ENCODE data around the gene CFAP74. TPM values are rescaled to one million over a fixed set of nuclear protein-coding genes. Genes with fewer than 3 reads are reported as not detected.

Gene CFAP74
- total RNA-seq, 3 donors from 2014 or later: not detected

DNA sequence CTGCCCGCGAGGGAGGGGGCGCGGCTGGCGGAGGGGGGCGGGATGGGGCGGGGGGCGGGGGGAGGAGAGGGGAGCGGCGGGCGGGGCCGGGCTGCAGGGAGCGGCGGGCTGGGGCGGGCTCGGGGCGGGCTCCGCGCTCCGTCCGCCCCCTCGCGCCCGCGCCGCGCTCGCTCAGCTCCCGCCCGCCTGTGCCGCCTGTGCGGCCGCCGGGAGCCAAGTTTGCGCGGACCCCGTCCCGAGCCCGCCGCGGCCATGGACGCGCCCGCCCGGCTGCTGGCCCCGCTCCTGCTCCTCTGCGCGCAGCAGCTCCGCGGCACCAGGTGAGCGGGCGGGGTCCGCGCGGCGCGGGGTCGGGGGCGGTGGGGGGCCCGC, 15.6 kb upstream of the CFAP74 start, which contains the start of gene GABRD:
Gene GABRD (plus strand): TSS at position 174 of the 372 bp plus-strand sequence. CDS start 79 bp downstream, at position 253.
- ATAC-seq (peak; percentile 83 to 89), DNase-seq (no peak)
- Mint-ChIP-seq H3K27me3 (ENCODE audit: low read depth) (peaks cover 76% of the 10 kb centered on the region), H3K4me3 (peak within 1 kb of the TSS; percentile 73), H3K4me1 (ENCODE audit: low read depth) (peaks cover 7% of the 10 kb centered on the region), H3K36me3 (ENCODE audit: insufficient read depth) (no peaks in the 10 kb centered on the region), H3K9me3 (no peaks in the 10 kb centered on the region)

DNA sequence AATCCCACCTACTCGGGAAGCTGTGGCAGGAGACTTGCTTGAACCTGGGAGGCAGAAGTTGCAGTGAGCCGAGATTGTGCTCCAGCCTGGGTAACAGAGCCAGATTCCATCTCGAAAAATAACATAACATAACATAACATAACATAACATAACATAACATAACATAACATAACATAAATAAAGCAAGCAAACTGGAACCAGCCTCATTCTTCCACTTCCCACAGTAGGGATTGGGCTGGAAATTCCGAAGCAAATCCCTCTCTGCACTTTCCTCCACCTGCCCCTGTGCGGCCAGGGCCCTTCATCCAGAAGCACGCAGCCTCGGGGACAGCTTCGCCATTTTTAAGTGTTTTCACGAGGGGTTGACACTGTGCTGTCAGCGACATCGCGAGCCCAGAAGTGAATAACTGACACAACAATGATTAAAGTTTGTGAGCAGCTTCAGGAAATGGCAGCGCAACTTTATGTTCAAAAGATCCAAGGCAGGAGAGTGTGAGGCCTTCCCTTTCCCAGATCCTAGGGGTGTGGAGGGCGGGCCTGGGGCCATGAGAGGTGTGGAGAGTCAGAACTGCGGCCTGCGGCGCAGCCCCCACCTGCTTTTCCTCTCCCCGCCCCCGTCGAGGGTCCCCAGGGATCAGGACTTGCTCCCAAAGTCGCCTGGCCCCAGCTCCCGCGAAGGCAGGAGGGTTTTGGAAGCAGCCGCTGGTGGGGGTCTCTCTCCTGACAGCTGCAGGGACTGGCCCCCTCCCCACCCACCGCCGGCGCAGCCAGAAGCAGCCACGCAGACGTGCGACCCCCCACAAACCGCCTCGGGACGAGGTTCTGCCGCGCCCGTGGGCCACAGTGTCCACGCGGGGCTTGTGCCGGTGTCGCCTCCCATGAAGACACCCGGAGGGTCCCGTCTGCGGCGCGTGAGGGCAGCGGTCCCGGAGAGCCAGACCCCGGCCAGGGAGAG, 14.9 kb upstream of the CFAP74 start:
- no peaks in the 10 kb centered on the region for H3K36me3 Mint-ChIP-seq (ENCODE audit: insufficient read depth)
- peak overlapping the region; percentile 73 for H3K4me3 Mint-ChIP-seq
- H3K4me1 Mint-ChIP-seq (ENCODE audit: low read depth): peaks cover 7% of the 10 kb centered on the region
- ATAC-seq: no peak
- DNase-seq: no peak
- peaks cover 76% of the 10 kb centered on the region for H3K27me3 Mint-ChIP-seq (ENCODE audit: low read depth)
- no peaks in the 10 kb centered on the region for H3K9me3 Mint-ChIP-seq

DNA sequence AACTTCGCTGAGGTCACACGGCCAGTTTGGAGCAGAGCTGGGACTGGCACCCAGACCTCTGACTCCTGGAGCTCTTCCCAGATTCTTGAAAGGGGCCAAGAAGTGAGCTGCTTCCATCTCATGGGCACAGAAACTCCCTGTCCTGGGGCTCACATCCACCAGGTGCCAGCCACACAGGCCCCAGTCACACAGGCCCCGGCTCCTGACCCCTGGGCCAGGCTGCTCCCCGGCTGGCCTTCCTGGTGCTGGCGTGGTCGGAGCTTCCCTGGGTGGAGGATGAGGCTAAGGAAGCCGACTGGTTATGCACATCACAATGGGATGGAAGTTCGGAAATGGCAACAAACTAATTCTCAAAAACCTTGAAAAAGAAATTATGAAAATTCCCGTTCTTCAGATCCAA, 12.5 kb upstream of the CFAP74 start:
- Mint-ChIP-seq H3K4me1 (ENCODE audit: low read depth) (peaks cover 6% of the 10 kb centered on the region), H3K9me3 (no peaks in the 10 kb centered on the region), H3K27me3 (ENCODE audit: low read depth) (peaks cover 69% of the 10 kb centered on the region), H3K4me3 (no peak overlapping the region), H3K36me3 (ENCODE audit: insufficient read depth) (no peaks in the 10 kb centered on the region)
- no peak for DNase-seq
- no peak for ATAC-seq

DNA sequence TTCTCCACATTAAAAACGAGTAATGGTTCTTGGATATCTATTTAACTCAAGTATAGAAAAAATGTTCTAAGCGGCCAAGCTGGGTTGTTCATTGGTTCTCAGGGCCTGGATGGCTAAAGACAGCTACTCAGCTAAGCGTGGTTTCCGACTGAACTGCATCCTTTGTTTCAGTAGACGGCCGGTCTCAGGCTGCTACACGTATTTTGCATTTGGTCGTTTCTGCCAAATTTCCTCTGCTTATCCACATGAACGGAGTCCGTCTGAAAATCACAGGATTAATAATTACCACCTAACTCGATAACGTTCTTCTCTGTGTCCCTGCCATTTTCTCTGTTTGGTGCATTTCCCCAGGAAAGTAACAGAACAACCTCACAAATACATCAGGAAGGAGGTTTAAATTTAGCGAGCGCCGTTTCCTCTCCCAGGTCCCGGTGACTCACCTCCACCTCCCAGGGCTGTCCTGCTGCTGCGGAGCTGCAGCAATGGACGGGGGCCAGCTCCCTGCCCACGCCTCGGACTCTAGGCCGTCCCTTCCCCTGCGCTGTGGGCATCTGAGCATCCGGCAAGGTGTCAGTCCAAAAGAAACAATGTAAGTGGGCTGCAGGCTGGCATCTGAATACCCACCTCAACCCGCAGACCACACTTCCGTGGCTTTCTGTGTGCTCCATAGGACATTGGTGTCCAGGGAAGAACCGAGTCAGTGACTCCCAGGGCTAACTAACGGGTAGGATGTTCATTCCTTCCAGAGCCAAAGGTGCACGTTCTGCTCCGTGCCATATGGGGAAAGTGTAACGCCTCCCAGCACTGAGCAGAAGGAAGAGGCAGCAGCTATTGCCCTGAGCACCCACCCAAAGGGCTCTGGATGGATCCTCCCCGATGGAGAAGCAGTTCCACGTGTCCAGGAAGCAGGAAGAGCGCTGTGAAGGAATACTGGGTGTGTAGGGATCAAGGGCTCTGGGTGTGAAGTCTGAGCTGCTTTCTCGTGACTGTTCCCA, 11.5 kb upstream of the CFAP74 start:
- DNase-seq (no peak), ATAC-seq (no peak)
- Mint-ChIP-seq H3K4me3 (no peak overlapping the region), H3K9me3 (no peaks in the 10 kb centered on the region), H3K4me1 (ENCODE audit: low read depth) (peaks cover 6% of the 10 kb centered on the region), H3K27me3 (ENCODE audit: low read depth) (peaks cover 58% of the 10 kb centered on the region), H3K36me3 (ENCODE audit: insufficient read depth) (no peaks in the 10 kb centered on the region)

DNA sequence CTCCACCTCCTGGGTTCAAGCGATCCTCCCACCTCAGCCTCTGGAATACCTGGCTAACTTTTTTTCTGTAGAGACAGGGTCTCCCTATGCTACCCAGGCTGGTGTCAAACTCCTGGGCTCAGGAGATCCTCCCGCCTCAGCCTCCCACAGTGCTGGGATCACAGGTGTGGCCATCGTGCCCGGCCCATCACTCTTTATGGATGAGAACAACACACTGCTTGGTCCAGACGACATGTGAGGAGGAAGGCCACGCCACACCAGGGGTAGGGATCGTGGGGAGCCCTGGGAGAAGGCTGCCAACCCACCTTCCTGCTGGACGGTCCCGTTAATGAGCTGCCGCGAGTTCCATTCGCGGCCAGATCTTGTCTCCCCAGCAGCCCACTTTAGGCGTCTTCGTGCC, 10.6 kb upstream of the CFAP74 start:
- Mint-ChIP-seq H3K36me3 (ENCODE audit: insufficient read depth) (no peaks in the 10 kb centered on the region), H3K4me3 (no peak overlapping the region), H3K9me3 (no peaks in the 10 kb centered on the region), H3K27me3 (ENCODE audit: low read depth) (peaks cover 54% of the 10 kb centered on the region), H3K4me1 (ENCODE audit: low read depth) (peaks cover 6% of the 10 kb centered on the region)
- no peak for DNase-seq
- ATAC-seq: no peak

DNA sequence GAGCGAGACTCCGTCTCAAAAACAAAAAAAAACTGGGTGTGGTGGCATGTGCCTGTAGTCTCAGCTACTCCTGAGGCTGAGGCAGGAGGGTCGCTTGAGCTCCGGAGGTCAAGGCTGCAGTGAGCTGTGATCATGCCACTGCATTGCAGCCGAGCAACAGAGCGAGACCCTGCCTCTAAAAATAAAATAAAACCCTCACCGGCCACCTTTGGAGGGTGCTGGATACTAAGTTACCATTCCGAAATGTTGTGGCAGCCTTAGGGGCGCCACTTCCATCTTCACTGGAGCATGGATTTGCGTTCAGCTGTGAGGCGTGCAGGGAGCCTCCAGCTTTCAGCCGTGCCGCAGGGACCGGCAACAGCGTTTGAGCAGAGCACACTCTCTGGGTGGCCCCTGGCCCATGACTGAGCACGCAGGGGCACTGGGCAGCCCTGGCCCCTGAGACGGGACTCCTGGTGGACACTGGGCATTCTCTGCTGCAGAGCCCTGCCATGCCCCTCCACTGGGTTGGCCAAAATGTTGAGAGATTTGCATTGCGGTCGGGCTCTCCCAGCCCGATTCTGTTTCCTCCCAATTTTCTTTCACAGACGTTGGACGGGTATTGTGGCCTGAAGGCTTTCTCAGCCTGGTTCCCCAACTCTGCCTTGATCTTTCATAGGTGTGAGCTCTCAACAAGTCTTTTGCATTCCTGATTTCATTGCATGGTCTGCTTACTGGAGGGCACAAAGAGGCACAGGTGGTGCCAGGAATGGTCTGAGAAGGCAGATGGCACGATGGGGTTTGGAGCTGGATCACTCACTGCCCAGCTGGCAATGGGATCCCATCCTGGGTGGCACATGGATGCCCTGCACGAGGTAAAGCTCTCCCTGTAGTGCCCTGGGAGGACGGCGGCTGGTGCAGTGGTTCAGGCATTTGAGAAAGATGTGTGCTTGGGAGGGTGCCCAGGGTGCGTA, 5.8 kb upstream of the CFAP74 start:
- Mint-ChIP-seq H3K4me1 (ENCODE audit: low read depth) (no peaks in the 10 kb centered on the region), H3K36me3 (ENCODE audit: insufficient read depth) (no peaks in the 10 kb centered on the region), H3K27me3 (ENCODE audit: low read depth) (peaks cover 39% of the 10 kb centered on the region), H3K4me3 (no peak overlapping the region), H3K9me3 (no peaks in the 10 kb centered on the region)
- ATAC-seq (no peak), DNase-seq (no peak)

DNA sequence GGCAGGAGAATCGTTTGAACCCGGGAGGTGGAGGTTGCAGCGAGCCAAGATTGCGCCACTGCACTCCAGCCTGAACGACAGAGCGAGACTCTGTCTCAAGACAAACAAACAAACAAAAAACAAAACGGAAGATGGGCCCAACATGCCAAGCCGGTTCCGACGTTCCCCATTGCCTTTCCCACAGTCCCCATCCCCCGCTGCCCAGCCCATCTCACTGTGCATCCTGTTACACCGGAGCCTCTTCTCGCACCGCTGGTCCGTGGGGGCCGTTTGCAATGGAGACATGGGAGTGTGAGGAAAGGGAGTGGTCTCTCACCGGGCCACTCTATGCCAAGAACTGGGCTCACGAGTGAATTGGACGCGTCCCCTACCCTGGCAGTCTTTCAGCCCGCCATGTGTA, 1.3 kb upstream of the CFAP74 start:
- Mint-ChIP-seq H3K9me3 (no peaks in the 10 kb centered on the region), H3K4me3 (no peak overlapping the region), H3K4me1 (ENCODE audit: low read depth) (no peaks in the 10 kb centered on the region), H3K36me3 (ENCODE audit: insufficient read depth) (no peaks in the 10 kb centered on the region), H3K27me3 (ENCODE audit: low read depth) (peaks cover 46% of the 10 kb centered on the region)
- ATAC-seq: no peak
- DNase-seq: no peak

DNA sequence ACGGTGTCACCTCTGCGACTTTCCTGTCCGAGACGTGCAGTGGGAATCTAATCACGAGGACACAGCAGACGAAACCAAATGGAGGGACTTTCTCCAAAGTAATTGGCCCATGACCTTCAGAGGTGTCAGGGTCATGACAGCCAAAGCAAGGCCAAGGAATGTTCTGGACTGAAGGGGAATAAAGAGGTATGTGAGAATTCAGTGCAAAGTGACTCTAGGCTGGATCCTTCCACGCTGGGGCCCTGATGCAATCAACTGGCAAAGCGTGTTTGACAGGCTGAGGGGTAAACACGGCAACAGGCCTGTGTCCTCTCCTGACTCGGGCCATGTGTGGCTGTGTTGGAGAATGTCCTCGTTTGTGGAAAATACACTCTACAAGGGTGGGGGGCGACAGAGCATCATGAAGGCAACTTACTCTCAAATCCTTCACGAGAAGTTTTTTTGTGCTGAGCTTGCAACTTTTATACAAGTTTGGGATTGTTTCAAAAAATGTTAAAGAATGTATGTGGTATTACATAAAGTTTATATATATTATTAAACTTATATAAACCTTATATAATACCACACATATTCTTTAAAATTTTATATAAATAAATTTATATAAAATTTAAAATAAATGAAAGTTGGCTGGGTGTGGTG, 1.7 kb downstream of the CFAP74 start:
- no peaks in the 10 kb centered on the region for H3K4me1 Mint-ChIP-seq (ENCODE audit: low read depth)
- no peaks in the 10 kb centered on the region for H3K9me3 Mint-ChIP-seq
- ATAC-seq (no peak), DNase-seq (no peak)
- no peaks in the 10 kb centered on the region for H3K36me3 Mint-ChIP-seq (ENCODE audit: insufficient read depth)
- H3K4me3 Mint-ChIP-seq: no peak overlapping the region
- peaks cover 52% of the 10 kb centered on the region for H3K27me3 Mint-ChIP-seq (ENCODE audit: low read depth)

DNA sequence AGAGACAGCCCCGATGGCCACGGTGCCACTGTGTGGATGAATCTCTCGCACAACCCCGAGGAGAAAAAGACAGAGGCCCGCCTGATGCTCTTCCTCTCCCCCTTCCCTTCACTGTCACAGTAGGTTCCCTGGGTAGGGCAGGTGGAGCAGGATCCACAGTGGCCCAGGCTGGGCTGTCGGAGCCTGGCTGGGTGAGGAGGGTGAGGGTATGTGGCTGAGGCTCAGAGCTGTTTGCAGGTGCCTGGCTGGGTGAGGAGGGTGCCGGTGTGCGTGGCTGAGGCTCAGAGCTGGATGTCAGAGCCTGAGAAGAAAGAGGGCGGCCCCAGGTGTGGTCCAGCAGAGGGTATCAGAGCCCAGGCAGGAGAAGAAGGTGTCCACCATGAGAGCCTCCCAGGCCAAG, 2.7 kb downstream of the CFAP74 start:
- Mint-ChIP-seq H3K27me3 (ENCODE audit: low read depth) (peaks cover 57% of the 10 kb centered on the region), H3K36me3 (ENCODE audit: insufficient read depth) (no peaks in the 10 kb centered on the region), H3K9me3 (no peaks in the 10 kb centered on the region), H3K4me3 (no peak overlapping the region), H3K4me1 (ENCODE audit: low read depth) (peaks cover 3% of the 10 kb centered on the region)
- DNase-seq (no peak), ATAC-seq (no peak)

DNA sequence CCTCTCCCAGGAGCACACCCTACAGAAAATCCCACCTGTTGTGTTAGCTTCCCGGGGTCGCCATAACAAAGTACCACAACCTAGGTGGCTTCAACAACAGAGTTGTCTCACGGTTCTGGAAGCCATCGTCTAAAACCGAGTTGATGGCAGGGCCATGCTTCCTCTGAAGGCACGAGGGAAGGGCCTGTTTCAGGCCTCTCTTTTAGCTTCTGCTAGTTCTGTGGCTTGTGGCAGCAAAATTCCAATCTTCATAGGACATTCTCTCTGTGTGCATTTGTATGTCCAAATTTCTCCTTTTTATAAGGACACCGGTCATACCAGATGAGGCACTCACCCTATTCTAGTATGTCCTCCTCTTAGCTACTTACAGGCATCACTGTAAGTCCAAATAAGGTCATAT, 3.2 kb downstream of the CFAP74 start:
- DNase-seq (no peak), ATAC-seq (no peak)
- Mint-ChIP-seq H3K9me3 (no peaks in the 10 kb centered on the region), H3K27me3 (ENCODE audit: low read depth) (peaks cover 54% of the 10 kb centered on the region), H3K36me3 (ENCODE audit: insufficient read depth) (no peaks in the 10 kb centered on the region), H3K4me1 (ENCODE audit: low read depth) (peaks cover 3% of the 10 kb centered on the region), H3K4me3 (no peak overlapping the region)

DNA sequence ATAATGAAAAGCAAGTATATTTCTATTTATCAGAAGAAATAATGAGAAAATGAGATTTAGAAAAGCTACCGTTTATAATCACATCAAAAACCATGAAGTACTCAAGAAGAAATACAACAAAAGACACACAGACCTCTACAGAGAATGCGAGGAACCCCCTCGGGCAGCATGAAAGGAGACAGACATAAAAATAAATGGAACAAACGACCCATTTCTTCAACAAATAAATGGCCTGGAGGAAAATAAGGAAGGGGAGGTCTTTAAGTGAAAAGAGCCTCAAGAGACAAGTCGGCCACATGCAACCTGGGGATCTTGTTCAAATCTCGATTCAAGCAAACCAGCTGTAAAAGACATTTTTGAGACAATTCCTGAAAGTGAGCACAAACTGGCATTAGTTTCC, 6.0 kb downstream of the CFAP74 start:
- Mint-ChIP-seq H3K27me3 (ENCODE audit: low read depth) (peaks cover 35% of the 10 kb centered on the region), H3K9me3 (no peaks in the 10 kb centered on the region), H3K4me1 (ENCODE audit: low read depth) (peaks cover 3% of the 10 kb centered on the region), H3K36me3 (ENCODE audit: insufficient read depth) (no peaks in the 10 kb centered on the region), H3K4me3 (no peak overlapping the region)
- DNase-seq (no peak), ATAC-seq (no peak)

DNA sequence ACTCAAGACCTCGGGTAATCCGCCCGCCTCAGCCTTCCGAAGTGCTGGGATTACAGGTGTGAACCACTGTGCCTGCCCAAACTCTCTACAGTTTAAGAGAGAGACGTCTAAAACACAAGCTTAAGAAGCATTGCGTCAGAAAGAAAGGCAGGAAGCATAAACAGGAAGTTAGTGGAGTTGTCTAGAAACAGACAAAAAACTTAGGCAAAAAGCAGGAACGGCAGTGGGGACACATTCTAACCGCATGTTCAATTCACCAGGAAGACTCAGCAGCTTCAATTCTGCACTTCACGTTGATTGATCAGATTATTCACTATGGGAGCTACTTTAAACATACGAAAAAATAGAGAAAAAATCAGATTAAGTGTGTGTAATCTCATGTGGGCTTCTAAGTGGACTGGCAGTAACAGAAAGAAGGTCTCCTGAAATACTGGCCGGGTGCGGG, 7.4 kb downstream of the CFAP74 start:
- Mint-ChIP-seq H3K4me3 (no peak overlapping the region), H3K4me1 (ENCODE audit: low read depth) (peaks cover 3% of the 10 kb centered on the region), H3K36me3 (ENCODE audit: insufficient read depth) (no peaks in the 10 kb centered on the region), H3K27me3 (ENCODE audit: low read depth) (peaks cover 27% of the 10 kb centered on the region), H3K9me3 (no peaks in the 10 kb centered on the region)
- no peak for ATAC-seq
- no peak for DNase-seq

DNA sequence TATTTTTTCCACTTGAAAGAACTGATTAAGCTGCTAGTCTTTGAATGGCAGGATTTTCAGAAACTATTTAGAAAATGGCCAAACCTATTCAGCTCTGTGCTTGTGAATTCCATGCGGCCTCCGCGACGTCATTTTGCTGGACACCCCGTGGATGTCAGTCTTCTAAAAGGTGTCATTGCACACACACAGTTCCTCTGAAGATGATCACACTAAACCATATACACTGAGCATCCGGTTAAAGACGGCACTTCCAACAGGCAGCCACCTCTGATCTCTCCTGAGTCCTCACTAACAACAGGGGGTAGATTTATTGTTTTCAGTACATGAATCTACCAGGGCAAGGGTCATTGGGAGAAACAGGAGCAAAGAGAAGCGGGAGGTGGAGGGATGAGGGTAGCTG, 9.1 kb downstream of the CFAP74 start:
- Mint-ChIP-seq H3K36me3 (ENCODE audit: insufficient read depth) (no peaks in the 10 kb centered on the region), H3K4me1 (ENCODE audit: low read depth) (peaks cover 3% of the 10 kb centered on the region), H3K9me3 (no peaks in the 10 kb centered on the region), H3K27me3 (ENCODE audit: low read depth) (peaks cover 26% of the 10 kb centered on the region), H3K4me3 (no peak overlapping the region)
- ATAC-seq: no peak
- DNase-seq: no peak
